ENCODE data around the gene C1QA.

C1QA gene

GRCh38 chr1:22636353-22636752 is at the start of gene C1QA:
C1QA (plus strand) TSS chr1:22636628; CDS start chr1:22637617, 989 bp downstream.
- no peak for DNase-seq

- no peak for DNase-seq
Observed at GRCh38 chr1:22587247-22587646, 49.2 kb upstream of the C1QA start.

- DNase-seq = no peak
Observed at GRCh38 chr1:22588899-22589422, 47.5 kb upstream of the C1QA start.

- DNase-seq = no peak
Observed at GRCh38 chr1:22591576-22591975, 44.9 kb upstream of the C1QA start.

DNA sequence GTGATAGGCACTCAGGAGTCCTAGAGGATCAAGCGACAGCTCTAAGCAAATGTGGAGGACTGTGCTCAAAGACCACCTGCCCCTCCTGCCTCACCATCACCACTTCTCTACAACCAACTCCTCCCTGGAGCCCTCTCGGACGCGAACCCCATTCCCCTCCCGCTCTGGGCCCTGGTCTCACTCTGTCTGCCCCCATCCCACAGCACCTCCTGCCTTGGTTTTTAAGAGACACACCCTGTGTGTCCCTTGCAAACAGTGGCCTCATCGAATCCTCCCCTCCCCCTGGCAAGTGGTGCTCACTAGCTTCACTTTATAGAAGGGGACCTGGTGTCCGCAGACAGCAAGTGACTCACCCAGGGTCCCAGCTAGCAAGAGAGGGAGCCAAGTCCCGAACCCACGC is 44.4 kb upstream of the C1QA start:
- DNase-seq = no peak

- no peak for DNase-seq
Observed at GRCh38 chr1:22592919-22593790, 43.3 kb upstream of the C1QA start.

DNA sequence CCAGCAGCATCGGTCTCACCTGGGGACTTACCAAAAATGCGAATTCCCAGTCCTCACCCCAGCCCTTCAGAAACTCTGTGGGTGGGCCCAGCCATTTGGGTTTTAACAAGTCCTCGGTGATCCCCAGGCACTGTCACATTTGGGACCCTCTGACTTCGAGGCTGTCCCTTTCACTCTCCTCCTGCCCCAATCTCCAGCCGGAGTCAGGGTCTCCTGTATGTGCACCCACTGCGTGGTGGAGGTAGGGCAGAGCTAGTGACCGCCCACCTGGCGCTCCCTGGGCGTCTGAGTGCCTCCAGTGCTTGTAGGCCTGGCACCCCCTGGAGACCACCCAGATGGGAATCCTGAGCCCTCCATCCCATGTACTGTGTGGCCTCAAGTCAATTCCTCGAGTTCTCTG is 42.0 kb upstream of the C1QA start:
- DNase-seq = no peak

GRCh38 chr1:22595108-22595507 is 41.3 kb upstream of the C1QA start:
- no peak for DNase-seq

GRCh38 chr1:22597301-22597965 is 39.0 kb upstream of the C1QA start:
- DNase-seq = no peak

- no peak for DNase-seq
Observed at GRCh38 chr1:22597996-22598395, 38.4 kb upstream of the C1QA start.

- DNase-seq = no peak
Observed at GRCh38 chr1:22598736-22599135, 37.7 kb upstream of the C1QA start.

DNA sequence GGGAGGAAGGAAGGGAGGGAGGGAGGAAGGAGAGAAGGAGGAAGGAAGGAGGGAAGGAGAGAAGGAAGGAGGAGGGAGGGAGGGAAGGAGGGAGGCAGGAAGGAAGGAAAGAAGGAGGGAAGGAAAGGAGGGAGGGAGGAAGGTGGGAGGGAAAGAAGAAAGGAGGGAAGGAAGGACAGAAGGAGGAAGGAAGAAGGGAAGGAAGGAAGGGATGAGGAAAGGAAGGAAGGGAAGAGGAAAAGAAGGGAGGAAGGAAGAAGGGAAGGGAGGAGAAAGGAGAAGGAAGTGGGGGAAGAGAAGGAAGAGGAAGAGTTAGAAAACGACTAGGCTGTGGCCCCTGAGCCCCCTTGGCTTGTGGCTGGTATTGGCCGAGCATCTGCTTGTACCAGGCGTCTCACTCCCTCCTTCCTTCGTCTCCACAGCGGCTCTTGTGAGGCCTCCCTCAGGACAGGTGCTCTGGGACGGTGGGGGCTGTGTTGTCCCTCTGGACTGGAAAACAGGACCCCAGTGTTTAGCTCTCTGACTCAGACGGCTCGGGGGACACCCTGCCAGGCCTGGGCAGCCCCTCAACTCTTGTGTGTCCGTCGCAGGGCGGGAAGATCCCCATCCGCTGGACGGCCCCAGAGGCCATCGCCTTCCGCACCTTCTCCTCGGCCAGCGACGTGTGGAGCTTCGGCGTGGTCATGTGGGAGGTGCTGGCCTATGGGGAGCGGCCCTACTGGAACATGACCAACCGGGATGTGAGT is 36.2 kb upstream of the C1QA start:
- no peak for DNase-seq

DNA sequence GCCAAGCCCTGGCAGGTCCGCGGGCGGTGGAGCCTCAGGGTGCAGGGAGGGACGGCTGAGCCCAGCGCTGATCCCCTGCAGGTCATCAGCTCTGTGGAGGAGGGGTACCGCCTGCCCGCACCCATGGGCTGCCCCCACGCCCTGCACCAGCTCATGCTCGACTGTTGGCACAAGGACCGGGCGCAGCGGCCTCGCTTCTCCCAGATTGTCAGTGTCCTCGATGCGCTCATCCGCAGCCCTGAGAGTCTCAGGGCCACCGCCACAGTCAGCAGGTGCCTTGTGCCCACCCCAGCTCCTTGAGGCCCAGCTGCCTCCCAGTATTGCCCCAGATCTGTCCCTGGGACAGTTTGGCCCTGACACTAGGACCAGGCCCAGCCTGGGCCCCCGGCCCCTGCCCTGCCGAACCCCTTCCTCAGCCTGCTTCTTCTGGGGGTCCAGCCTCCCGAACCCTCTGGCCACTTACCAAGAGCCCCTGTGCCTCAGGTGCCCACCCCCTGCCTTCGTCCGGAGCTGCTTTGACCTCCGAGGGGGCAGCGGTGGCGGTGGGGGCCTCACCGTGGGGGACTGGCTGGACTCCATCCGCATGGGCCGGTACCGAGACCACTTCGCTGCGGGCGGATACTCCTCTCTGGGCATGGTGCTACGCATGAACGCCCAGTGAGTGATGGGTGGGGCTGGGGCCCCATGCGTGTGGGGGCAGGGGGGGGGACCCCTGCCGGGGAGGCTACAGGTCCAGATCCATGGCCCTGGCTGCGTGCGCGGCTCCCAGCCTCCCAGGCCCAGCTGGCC is 35.4 kb upstream of the C1QA start:
- no peak for DNase-seq

GRCh38 chr1:22601610-22602009 is 34.8 kb upstream of the C1QA start:
- DNase-seq = no peak

DNA sequence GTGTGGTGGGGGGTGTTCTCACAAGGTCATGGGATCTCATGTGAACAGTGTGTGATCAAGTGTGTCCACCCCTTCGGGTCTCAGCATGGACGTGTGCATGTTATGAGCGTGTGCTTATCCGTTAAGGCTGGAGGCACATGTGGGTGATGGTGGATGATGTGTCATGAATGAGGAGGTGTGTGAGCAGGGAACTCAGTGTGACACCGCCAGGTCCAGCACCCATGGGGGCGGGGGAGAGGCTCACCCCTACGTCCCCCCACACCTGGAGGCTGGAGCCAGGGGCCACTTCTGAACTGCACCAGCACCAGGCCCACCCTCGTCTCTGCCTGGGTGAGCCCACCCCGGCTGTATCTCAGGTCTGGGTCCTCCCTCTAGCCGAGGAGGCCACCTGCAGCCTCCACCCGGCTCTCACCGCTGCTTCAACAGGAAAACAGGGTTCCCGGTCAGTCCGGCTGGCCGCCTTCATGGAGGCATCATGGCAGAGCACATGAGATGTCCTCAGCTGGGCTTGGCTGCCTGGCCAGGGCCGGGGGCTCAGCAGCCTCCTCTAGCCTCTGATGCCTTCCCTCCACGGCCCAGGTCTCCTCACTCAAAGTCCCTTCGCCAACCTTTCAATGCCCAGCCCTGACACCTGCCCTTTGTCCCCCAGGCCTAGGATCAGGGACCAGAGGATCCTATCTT is 34.2 kb upstream of the C1QA start:
- DNase-seq = no peak

GRCh38 chr1:22606161-22606560 is 30.3 kb upstream of the C1QA start:
- DNase-seq = no peak

DNA sequence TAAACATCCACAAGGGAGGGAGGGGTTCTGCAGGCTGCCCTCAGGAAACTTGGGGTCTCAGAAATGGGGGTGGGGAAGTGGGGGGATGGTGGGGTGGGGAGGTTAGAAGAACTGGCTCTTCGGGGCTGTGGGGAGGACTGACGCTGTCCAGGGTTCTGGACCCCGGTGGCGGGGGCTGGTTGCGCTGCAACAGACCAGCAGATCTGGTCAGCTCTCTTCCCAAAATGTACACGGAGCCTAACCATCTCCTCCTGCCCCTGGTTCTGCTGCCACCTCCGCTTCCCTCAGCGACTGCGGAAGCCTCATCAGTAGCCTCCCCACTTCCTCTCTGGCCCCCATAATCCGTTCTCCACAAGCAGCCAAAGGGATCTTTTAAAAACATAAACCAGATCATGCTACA is 29.3 kb upstream of the C1QA start:
- DNase-seq = no peak

DNA sequence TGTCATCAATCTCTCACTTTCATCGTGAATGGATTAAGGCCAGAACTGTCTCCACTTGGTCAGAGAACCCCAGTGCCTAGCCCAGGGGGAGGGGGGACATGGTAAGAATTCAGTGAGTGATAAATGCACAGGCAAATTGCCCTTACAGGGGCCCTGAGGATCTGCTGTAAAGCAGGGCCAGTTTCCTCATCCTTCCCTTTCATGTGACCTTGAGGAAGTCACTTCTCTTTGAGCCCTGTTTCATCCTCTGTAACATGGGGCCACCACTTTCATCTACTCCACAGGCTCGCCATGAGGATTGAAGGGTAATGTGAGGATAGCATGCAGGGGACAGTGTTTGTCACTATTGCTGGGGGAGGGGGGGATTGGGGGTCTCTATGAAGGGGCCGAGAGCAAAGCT is 28.1 kb upstream of the C1QA start:
- no peak for DNase-seq

DNA sequence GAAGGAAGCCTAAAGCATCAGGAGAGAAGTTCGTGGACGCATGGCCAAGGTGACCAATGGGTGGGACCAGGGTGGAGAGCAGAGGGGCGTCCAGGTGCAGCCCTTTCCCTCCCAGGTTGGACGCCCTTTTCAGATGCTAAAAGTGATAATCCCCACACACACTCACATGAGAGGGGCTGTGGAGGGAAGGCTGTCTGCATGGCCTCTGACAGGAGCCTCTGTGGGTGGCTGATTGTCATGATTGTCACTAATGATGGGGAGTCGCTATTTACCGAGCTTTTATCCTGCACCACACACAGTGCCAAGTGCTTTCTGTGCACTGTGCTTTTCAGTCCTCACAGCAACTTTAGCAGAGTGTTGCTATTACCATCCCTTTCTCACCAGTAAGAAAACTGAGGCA is 27.1 kb upstream of the C1QA start:
- no peak for DNase-seq

GRCh38 chr1:22611530-22611947 is 24.9 kb upstream of the C1QA start:
- no peak for DNase-seq

DNA sequence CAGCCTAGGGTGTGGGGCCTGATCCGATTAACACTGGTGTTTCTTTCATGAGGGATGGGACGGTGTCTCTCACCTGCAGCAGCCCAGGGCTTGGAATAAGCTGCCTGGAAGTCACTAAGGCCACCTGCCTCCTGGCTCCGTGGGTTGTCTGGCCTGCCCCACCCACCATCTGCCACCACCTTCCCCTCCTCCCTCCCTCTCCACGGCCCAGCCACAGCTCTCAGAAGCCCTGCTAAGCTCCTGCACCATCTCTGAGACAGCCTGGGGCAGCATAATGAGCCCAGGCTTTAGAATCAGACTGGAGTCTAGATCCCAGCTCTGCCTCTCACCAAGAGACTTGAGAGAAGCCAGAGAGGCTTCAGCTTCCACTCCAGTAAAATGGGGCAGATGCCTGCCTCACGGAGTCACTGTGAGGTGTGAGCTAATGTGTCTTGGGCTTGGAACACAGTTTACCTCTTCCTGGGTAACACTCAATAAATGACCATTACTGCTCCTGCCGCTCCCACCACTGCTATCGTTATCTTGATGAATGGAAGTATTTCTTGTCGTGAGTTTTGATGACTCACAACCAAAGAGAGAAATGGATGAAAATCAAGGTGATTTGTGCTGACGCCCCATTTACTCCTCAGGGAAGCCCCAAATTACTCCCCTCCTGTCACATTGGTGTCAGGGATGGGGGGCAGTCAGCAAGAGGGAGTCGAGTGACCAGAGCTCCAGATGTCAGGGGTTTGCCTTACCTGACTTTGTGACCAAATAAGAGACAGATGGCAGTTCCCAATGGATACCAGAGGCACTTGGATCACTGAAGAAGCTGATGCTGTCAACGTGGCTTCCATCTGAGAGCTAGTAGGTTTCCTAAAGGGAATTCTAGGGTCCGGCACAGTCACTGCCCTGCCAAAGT is 23.5 kb upstream of the C1QA start:
- no peak for DNase-seq

All from activated naive CD4-positive, alpha-beta T cell (primary cell).